ENCODE measurements around the gene HSD17B12.

The HSD17B12 gene

DNA sequence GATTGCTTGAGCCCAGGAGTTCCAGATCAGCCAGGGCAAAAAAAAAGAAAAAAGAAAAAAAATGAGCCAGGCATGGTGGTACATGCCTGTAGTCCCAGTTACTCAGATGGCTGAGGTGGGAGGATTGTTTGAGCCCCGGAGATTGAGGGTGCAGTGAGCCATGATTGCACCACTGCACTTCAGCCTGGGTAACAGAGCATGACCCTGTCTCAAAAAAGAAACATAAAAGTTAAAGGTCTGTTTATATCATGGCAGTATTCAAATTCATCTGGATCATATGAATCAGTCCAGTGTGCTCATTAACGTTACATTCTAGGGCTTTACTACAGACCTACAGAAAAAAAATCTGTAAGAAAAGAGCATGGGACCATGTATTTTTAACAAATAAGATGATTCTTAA is 13.9 kb downstream of the HSD17B12 start:
- Histone ChIP-seq H3K27me3 (ENCODE audit: insufficient read depth, low read length) (no peaks in the 10 kb centered on the region), H2AK5ac (ENCODE audit: low read length) (no peak overlapping the region), H4K8ac (ENCODE audit: low read depth, low read length) (no peak overlapping the region), H3K79me2 (ENCODE audit: control insufficient read depth, insufficient read depth, low read length, poor library complexity) (peaks cover 3% of the 10 kb centered on the region), H3K36me3 (ENCODE audit: control insufficient read depth in 1 of 2, insufficient read depth in 2 of 2, low read length in 2 of 2) (peaks cover 3% of the 10 kb centered on the region in 2 experiments), H3K18ac (ENCODE audit: low read length) (no peak overlapping the region), H4K91ac (ENCODE audit: low read depth, low read length) (no peak overlapping the region), H3K4me2 (ENCODE audit: low read length) (no peak overlapping the region), H2BK5ac (ENCODE audit: low read depth, low read length, poor library complexity) (no peak overlapping the region), H3K9ac (ENCODE audit: low read length) (no peak overlapping the region), H2BK120ac (ENCODE audit: insufficient read depth, low read length, poor library complexity) (no peak overlapping the region), H2BK12ac (ENCODE audit: low read length) (no peak overlapping the region), H3K9me3 (ENCODE audit: insufficient read depth, low read depth, low read length) (no peaks in the 10 kb centered on the region), H3K79me1 (ENCODE audit: low read length) (peaks cover 3% of the 10 kb centered on the region), H2AFZ (ENCODE audit: insufficient read depth, low read length, poor library complexity) (no peak overlapping the region), H3K4me1 (ENCODE audit: control insufficient read depth in 1 of 2, insufficient read depth in 2 of 2, low read length in 2 of 2) (peaks cover 6 to 8% of the 10 kb centered on the region in 2 experiments), H4K12ac (ENCODE audit: low read depth, low read length) (no peak overlapping the region), H3K27ac (ENCODE audit: low read depth, low read length) (no peak overlapping the region), H3K14ac (ENCODE audit: low read length) (no peak overlapping the region), H3K4me3 (ENCODE audit: low read depth, low read length) (no peak overlapping the region), H3K23ac (ENCODE audit: low read length) (no peak overlapping the region), H3K4ac (ENCODE audit: low read depth, low read length) (no peak overlapping the region)
- WGBS (ENCODE audit: extremely low coverage, insufficient coverage, insufficient read length) = no CpG with 5 or more reads among the region's 2 CpGs
- DNase-seq = no peak

DNA sequence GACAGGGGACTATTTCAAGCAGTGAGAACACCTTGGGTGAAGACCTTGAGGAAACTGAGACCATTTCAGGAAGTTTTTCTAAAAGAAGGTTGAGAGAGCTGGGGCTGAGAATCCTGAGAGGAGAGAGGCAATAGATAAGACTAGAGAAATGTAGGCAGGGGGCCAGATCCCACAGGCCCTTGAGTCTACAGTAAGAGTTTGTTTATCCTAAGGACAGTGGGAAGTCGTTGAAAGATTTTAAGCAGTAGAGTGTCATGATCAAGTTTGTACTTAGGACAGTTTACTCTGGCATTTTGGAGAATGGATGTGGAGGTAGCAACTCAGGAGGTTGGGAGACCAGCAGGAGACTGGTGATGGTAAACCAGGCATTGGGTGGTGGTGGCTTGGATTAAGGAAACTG is 17.1 kb downstream of the HSD17B12 start:
- Histone ChIP-seq H3K27ac (ENCODE audit: low read depth, low read length) (no peak overlapping the region), H3K4me1 (ENCODE audit: control insufficient read depth in 1 of 2, insufficient read depth in 2 of 2, low read length in 2 of 2) (peaks cover 2 to 3% of the 10 kb centered on the region in 2 experiments), H3K27me3 (ENCODE audit: insufficient read depth, low read length) (no peaks in the 10 kb centered on the region), H3K36me3 (ENCODE audit: control insufficient read depth in 1 of 2, insufficient read depth in 2 of 2, low read length in 2 of 2) (no peaks in the 10 kb centered on the region), H2BK5ac (ENCODE audit: low read depth, low read length, poor library complexity) (no peak overlapping the region), H3K4me2 (ENCODE audit: low read length) (no peak overlapping the region), H2AK5ac (ENCODE audit: low read length) (no peak overlapping the region), H2BK120ac (ENCODE audit: insufficient read depth, low read length, poor library complexity) (no peak overlapping the region), H3K79me2 (ENCODE audit: control insufficient read depth, insufficient read depth, low read length, poor library complexity) (no peaks in the 10 kb centered on the region), H3K23ac (ENCODE audit: low read length) (no peak overlapping the region), H3K4ac (ENCODE audit: low read depth, low read length) (no peak overlapping the region), H3K14ac (ENCODE audit: low read length) (no peak overlapping the region), H4K91ac (ENCODE audit: low read depth, low read length) (no peak overlapping the region), H3K18ac (ENCODE audit: low read length) (no peak overlapping the region), H3K9ac (ENCODE audit: low read length) (no peak overlapping the region), H2AFZ (ENCODE audit: insufficient read depth, low read length, poor library complexity) (no peak overlapping the region), H3K4me3 (ENCODE audit: low read depth, low read length) (no peak overlapping the region), H2BK12ac (ENCODE audit: low read length) (no peak overlapping the region), H4K12ac (ENCODE audit: low read depth, low read length) (no peak overlapping the region), H3K79me1 (ENCODE audit: low read length) (no peaks in the 10 kb centered on the region), H4K8ac (ENCODE audit: low read depth, low read length) (no peak overlapping the region), H3K9me3 (ENCODE audit: insufficient read depth, low read depth, low read length) (no peaks in the 10 kb centered on the region)
- DNase-seq = no peak
- no CpG with 5 or more reads among the region's 1 CpG for WGBS (ENCODE audit: extremely low coverage, insufficient coverage, insufficient read length)

DNA sequence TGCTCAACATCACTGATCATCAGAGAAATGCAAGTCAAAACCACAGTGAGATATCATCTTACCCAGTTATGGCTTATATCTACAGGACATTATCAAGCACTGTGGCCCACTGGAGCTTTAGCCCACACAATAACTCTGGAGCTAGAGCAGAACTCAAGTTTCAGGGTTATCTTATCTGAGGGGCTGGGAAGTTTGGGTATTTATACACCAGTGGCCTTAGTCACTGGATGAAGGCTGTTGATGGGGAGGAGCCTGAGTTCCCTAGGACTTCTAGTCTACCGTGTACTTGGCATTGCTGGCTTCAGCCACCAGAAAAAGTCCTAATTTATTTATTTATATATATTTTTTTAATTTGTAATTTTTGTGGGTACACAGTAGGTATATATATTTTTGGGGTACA is 19.3 kb downstream of the HSD17B12 start:
- H3K4me3 ChIP-seq (ENCODE audit: low read depth, low read length) = no peak overlapping the region
- no peak overlapping the region for H2AFZ ChIP-seq (ENCODE audit: insufficient read depth, low read length, poor library complexity)
- no peak overlapping the region for H3K14ac ChIP-seq (ENCODE audit: low read length)
- H4K8ac ChIP-seq (ENCODE audit: low read depth, low read length) = no peak overlapping the region
- no peak overlapping the region for H3K23ac ChIP-seq (ENCODE audit: low read length)
- no peaks in the 10 kb centered on the region for H3K9me3 ChIP-seq (ENCODE audit: insufficient read depth, low read depth, low read length)
- no peak overlapping the region for H3K4ac ChIP-seq (ENCODE audit: low read depth, low read length)
- no peak overlapping the region for H2AK5ac ChIP-seq (ENCODE audit: low read length)
- no CpG with 5 or more reads among the region's 1 CpG for WGBS (ENCODE audit: extremely low coverage, insufficient coverage, insufficient read length)
- H3K79me1 ChIP-seq (ENCODE audit: low read length) = no peaks in the 10 kb centered on the region
- H4K12ac ChIP-seq (ENCODE audit: low read depth, low read length) = no peak overlapping the region
- H3K79me2 ChIP-seq (ENCODE audit: control insufficient read depth, insufficient read depth, low read length, poor library complexity) = no peaks in the 10 kb centered on the region
- H3K18ac ChIP-seq (ENCODE audit: low read length) = no peak overlapping the region
- H2BK12ac ChIP-seq (ENCODE audit: low read length) = no peak overlapping the region
- H2BK120ac ChIP-seq (ENCODE audit: insufficient read depth, low read length, poor library complexity) = no peak overlapping the region
- H3K4me2 ChIP-seq (ENCODE audit: low read length) = no peak overlapping the region
- H4K91ac ChIP-seq (ENCODE audit: low read depth, low read length) = no peak overlapping the region
- no peaks in the 10 kb centered on the region for H3K36me3 ChIP-seq (ENCODE audit: control insufficient read depth in 1 of 2, insufficient read depth in 2 of 2, low read length in 2 of 2)
- H2BK5ac ChIP-seq (ENCODE audit: low read depth, low read length, poor library complexity) = no peak overlapping the region
- no peak for DNase-seq
- no peak overlapping the region for H3K27ac ChIP-seq (ENCODE audit: low read depth, low read length)
- no peaks in the 10 kb centered on the region for H3K4me1 ChIP-seq (ENCODE audit: control insufficient read depth in 1 of 2, insufficient read depth in 2 of 2, low read length in 2 of 2)
- H3K27me3 ChIP-seq (ENCODE audit: insufficient read depth, low read length) = no peaks in the 10 kb centered on the region
- no peak overlapping the region for H3K9ac ChIP-seq (ENCODE audit: low read length)

DNA sequence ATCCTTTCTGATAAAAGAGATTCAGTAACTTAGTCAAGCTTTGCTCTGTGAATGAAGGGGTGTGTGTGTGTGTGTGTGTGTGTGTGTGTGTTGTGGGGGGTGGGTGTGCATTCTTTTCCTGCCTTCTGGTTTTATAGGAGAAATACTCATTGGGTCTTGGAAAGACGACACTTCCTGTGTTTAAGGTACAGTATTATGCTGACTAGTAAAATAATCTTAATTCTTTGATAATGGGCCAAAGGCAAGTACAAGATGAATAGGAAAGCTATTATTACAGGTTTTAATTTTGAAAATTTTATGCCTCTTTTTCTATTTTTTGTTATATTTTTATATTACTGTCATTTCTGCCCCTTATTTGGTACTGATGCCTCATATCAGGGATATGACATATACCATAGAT is 26.1 kb downstream of the HSD17B12 start:
- H2BK12ac ChIP-seq (ENCODE audit: low read length) = no peak overlapping the region
- no peaks in the 10 kb centered on the region for H3K79me2 ChIP-seq (ENCODE audit: control insufficient read depth, insufficient read depth, low read length, poor library complexity)
- H4K12ac ChIP-seq (ENCODE audit: low read depth, low read length) = no peak overlapping the region
- no peaks in the 10 kb centered on the region for H3K4me1 ChIP-seq (ENCODE audit: control insufficient read depth in 1 of 2, insufficient read depth in 2 of 2, low read length in 2 of 2)
- no peaks in the 10 kb centered on the region for H3K79me1 ChIP-seq (ENCODE audit: low read length)
- no peak overlapping the region for H2BK5ac ChIP-seq (ENCODE audit: low read depth, low read length, poor library complexity)
- peaks cover 2% of the 10 kb centered on the region in 2 experiments for H3K36me3 ChIP-seq (ENCODE audit: control insufficient read depth in 1 of 2, insufficient read depth in 2 of 2, low read length in 2 of 2)
- no peak overlapping the region for H4K91ac ChIP-seq (ENCODE audit: low read depth, low read length)
- no peak overlapping the region for H2AFZ ChIP-seq (ENCODE audit: insufficient read depth, low read length, poor library complexity)
- H3K27ac ChIP-seq (ENCODE audit: low read depth, low read length) = no peak overlapping the region
- H3K14ac ChIP-seq (ENCODE audit: low read length) = no peak overlapping the region
- WGBS (ENCODE audit: extremely low coverage, insufficient coverage, insufficient read length) = no CpG with 5 or more reads among the region's 1 CpG
- H3K4me3 ChIP-seq (ENCODE audit: low read depth, low read length) = no peak overlapping the region
- no peak overlapping the region for H2BK120ac ChIP-seq (ENCODE audit: insufficient read depth, low read length, poor library complexity)
- no peak overlapping the region for H3K4me2 ChIP-seq (ENCODE audit: low read length)
- no peak overlapping the region for H3K9ac ChIP-seq (ENCODE audit: low read length)
- no peak overlapping the region for H4K8ac ChIP-seq (ENCODE audit: low read depth, low read length)
- H3K18ac ChIP-seq (ENCODE audit: low read length) = no peak overlapping the region
- no peaks in the 10 kb centered on the region for H3K9me3 ChIP-seq (ENCODE audit: insufficient read depth, low read depth, low read length)
- DNase-seq = no peak
- no peak overlapping the region for H3K23ac ChIP-seq (ENCODE audit: low read length)
- no peak overlapping the region for H2AK5ac ChIP-seq (ENCODE audit: low read length)
- H3K27me3 ChIP-seq (ENCODE audit: insufficient read depth, low read length) = no peaks in the 10 kb centered on the region
- no peak overlapping the region for H3K4ac ChIP-seq (ENCODE audit: low read depth, low read length)

Measured in trophoblast cell (in vitro differentiated cells and primary cell).